CD14-positive monocyte (primary cell): Measurements from ENCODE around the gene UBE2E2. TPM values are rescaled to one million over a fixed set of nuclear protein-coding genes. Genes with fewer than 3 reads are reported as not detected.

Experiments used
- DNase-seq, 3 donors: peaks; one replicate each; pipeline ENCODE4 v3.0.0-alpha.2; 2011 to 2022
- H2AFZ ChIP-seq: 2 replicates; pipeline ENCODE4 v1.6.0; 2012; ENCODE audit warnings: mild to moderate bottlenecking, low read depth, low read length, inconsistent platforms; ENCODE audit not compliant: insufficient read depth, poor library complexity, severe bottlenecking
- H3K27ac ChIP-seq, 2 donors: 1 replicate in 1 of 2; 2 replicates in 1 of 2; pipeline ENCODE4 v1.5.1; 2012 to 2013; ENCODE audit warnings: low read length in 2 of 2, control low read depth in 1 of 2, inconsistent platforms in 1 of 2, low read depth in 1 of 2, mild to moderate bottlenecking in 1 of 2
- H3K27me3 ChIP-seq, 2 donors: one replicate each; pipeline versions ENCODE4 v1.6.0 to v1.6.1; 2011 to 2013; ENCODE audit warnings: low read length in 2 of 2; ENCODE audit not compliant: control insufficient read depth in 2 of 2, insufficient read depth in 2 of 2
- H3K36me3 ChIP-seq, 2 donors: replicated peaks in 1 of 2; 1 replicate in 1 of 2; 2 replicates in 1 of 2; pipeline versions ENCODE4 v1.5.1 to v1.6.1; 2012 to 2013; ENCODE audit warnings: low read length in 2 of 2, control low read depth in 1 of 2, inconsistent platforms in 1 of 2, mild to moderate bottlenecking in 1 of 2; ENCODE audit not compliant: insufficient read depth in 2 of 2, control insufficient read depth in 1 of 2
- H3K4me1 ChIP-seq, 2 donors: 1 replicate in 1 of 2; 2 replicates in 1 of 2; pipeline versions ENCODE4 v1.5.1 to v1.6.1; 2012 to 2013; ENCODE audit warnings: low read length in 2 of 2, control low read depth in 1 of 2, inconsistent platforms in 1 of 2, mild to moderate bottlenecking in 1 of 2, moderate library complexity in 1 of 2; ENCODE audit not compliant: insufficient read depth in 2 of 2, control insufficient read depth in 1 of 2
- H3K4me2 ChIP-seq: replicated peaks from 2 replicates; pipeline ENCODE3; 2012; ENCODE audit warnings: low read length, moderate library complexity, mild to moderate bottlenecking; ENCODE audit not compliant: poor library complexity, severe bottlenecking; ENCODE audit errors: extremely low read depth
- H3K4me3 ChIP-seq, 3 experiments: fragments of 200-600 bp in 1 of 3; sonication (generic) in 1 of 3; replicated peaks in 1 of 3; 1 replicate in 2 of 3; 2 replicates in 1 of 3; pipeline ENCODE4 v1.5.1; 2011 to 2013; ENCODE audit warnings: low read length in 3 of 3, mild to moderate bottlenecking in 3 of 3, control low read depth in 2 of 3, low read depth in 2 of 3, inconsistent platforms in 1 of 3, moderate library complexity in 1 of 3
- H3K79me2 ChIP-seq: 2 replicates; pipeline ENCODE4 v1.6.0; 2012; ENCODE audit warnings: mild to moderate bottlenecking, control low read depth, inconsistent platforms, low read length, moderate library complexity; ENCODE audit not compliant: insufficient read depth
- H3K9ac ChIP-seq: 2 replicates; pipeline ENCODE4 v1.6.0; 2017; ENCODE audit warnings: low read length, mild to moderate bottlenecking; ENCODE audit not compliant: insufficient read depth, poor library complexity, severe bottlenecking
- H3K9me3 ChIP-seq, 2 donors: replicated peaks in 1 of 2; 1 replicate in 1 of 2; 2 replicates in 1 of 2; pipeline versions ENCODE4 v1.5.1 to v1.6.1; 2012 to 2013; ENCODE audit warnings: low read length in 2 of 2, control low read depth in 1 of 2; ENCODE audit not compliant: control insufficient read depth in 1 of 2, insufficient read depth in 1 of 2
- H4K20me1 ChIP-seq: 2 replicates; pipeline ENCODE4 v1.6.0; 2012; ENCODE audit warnings: mild to moderate bottlenecking, low read length, control low read depth, moderate library complexity; ENCODE audit not compliant: insufficient read depth
- H3K27ac Mint-ChIP-seq, 7 donors: one replicate each; pipeline ENCODE4 v1.8.0; 2020; ENCODE audit warnings: mild to moderate bottlenecking in 7 of 7, mixed read lengths in 7 of 7, moderate library complexity in 6 of 7, inconsistent platforms in 2 of 7
- H3K27me3 Mint-ChIP-seq, 3 donors: one replicate each; pipeline ENCODE4 v1.8.0; 2021 to 2022; ENCODE audit warnings: low read depth in 3 of 3, mild to moderate bottlenecking in 3 of 3, mixed read lengths in 3 of 3, moderate library complexity in 3 of 3, inconsistent platforms in 1 of 3
- H3K36me3 Mint-ChIP-seq, 2 donors: one replicate each; pipeline ENCODE4 v1.8.0; 2020; ENCODE audit warnings: mixed read lengths in 2 of 2, inconsistent platforms in 1 of 2, mild to moderate bottlenecking in 1 of 2
- H3K4me1 Mint-ChIP-seq: one replicate; pipeline ENCODE4 v1.8.0; 2020; ENCODE audit warnings: mild to moderate bottlenecking, mixed read lengths
- H3K4me3 Mint-ChIP-seq, 2 donors: one replicate each; pipeline ENCODE4 v1.8.0; 2020; ENCODE audit warnings: mild to moderate bottlenecking in 2 of 2, mixed read lengths in 2 of 2, moderate library complexity in 1 of 2
- H3K9me3 Mint-ChIP-seq, 7 donors: one replicate each; pipeline ENCODE4 v1.8.0; 2020 to 2022; ENCODE audit warnings: mixed read lengths in 7 of 7, mild to moderate bottlenecking in 6 of 7, moderate library complexity in 6 of 7, inconsistent platforms in 2 of 7
- CTCF ChIP-seq: fragments of 200-600 bp; IDR thresholded peaks from one replicate; pipeline ENCODE4 v1.8.0; 2022; ENCODE audit warnings: antibody characterized with exemption, mild to moderate bottlenecking
- WGBS: methylation state at CpG from one replicate; pipeline ENCODE4 v1.1.5; 2013; ENCODE audit warnings: missing lambda C conversion rate; ENCODE audit not compliant: insufficient coverage; 5-methylcytosine and 5-hydroxymethylcytosine counted together
- intact Hi-C, 2 donors: fragments of 100-400 bp; cut with micrococcal nuclease; formaldehyde crosslinking; loops; one replicate each; pipeline versions ENCODE4 v1.15.0 to v1.15.1; 2023
- polyA plus RNA-seq, 3 donors: library from polyadenylated mRNA; depleted of rRNA in 1 of 3; unstranded in 2 of 3; stranded (reverse) in 1 of 3; fragments of 300-500 nt in 2 of 3; fragments of >200 nt in 1 of 3; fragmentation: Illumina TruSeq in 2 of 3; gene quantifications; 1 replicate in 2 of 3; 2 replicates in 1 of 3; pipeline ENCODE4 v1.2.3, GENCODE V29; 2012 to 2021

UBE2E2 gene
- polyA plus RNA-seq, 3 donors: 25.8 to 78.0 (median 66.3) TPM

GRCh38 chr3:23258110-23258509 is 55.0 kb downstream of the UBE2E2 start:
- no peaks in the 10 kb centered on the region for H3K36me3 ChIP-seq
- Mint-ChIP-seq H3K4me3 (no peak overlapping the region), H3K9me3 (peaks cover 0 to 2% (median 0%) of the 10 kb centered on the region in 7 donors), H3K36me3 (peaks cover 0 to 5% of the 10 kb centered on the region in 2 donors), H3K4me1 (peaks cover 33% of the 10 kb centered on the region), H3K27me3 (no peaks in the 10 kb centered on the region), H3K27ac (no peak overlapping the region)
- no peak overlapping the region for H2AFZ ChIP-seq
- TF ChIP-seq CTCF: no peak
- intact Hi-C loops: no loop called here
- H3K9me3 ChIP-seq: no peaks in the 10 kb centered on the region
- H3K27ac ChIP-seq: no peak overlapping the region
- peaks cover 25 to 29% of the 10 kb centered on the region in 2 donors for H3K4me1 ChIP-seq
- 100% methylated on average over 4 of the region's 6 CpGs for WGBS
- H3K79me2 ChIP-seq: peaks cover 32% of the 10 kb centered on the region
- no peak overlapping the region for H3K4me3 ChIP-seq
- H4K20me1 ChIP-seq: peaks cover 33% of the 10 kb centered on the region
- DNase-seq: no peak
- H3K4me2 ChIP-seq: no peak overlapping the region
- no peak overlapping the region for H3K9ac ChIP-seq
- H3K27me3 ChIP-seq: no peaks in the 10 kb centered on the region

- Histone ChIP-seq H3K9ac (no peak overlapping the region), H3K9me3 (no peaks in the 10 kb centered on the region), H4K20me1 (peaks cover 38% of the 10 kb centered on the region), H2AFZ (no peak overlapping the region), H3K79me2 (peaks cover 32% of the 10 kb centered on the region), H3K4me1 (peaks cover 19 to 23% of the 10 kb centered on the region in 2 donors), H3K4me2 (no peak overlapping the region), H3K27me3 (no peaks in the 10 kb centered on the region), H3K27ac (no peak overlapping the region), H3K4me3 (no peak overlapping the region), H3K36me3 (no peaks in the 10 kb centered on the region)
- Mint-ChIP-seq H3K27ac (no peak overlapping the region), H3K9me3 (peaks cover 0 to 2% (median 0%) of the 10 kb centered on the region in 7 donors), H3K27me3 (no peaks in the 10 kb centered on the region), H3K4me3 (no peak overlapping the region), H3K36me3 (peaks cover 0 to 5% of the 10 kb centered on the region in 2 donors), H3K4me1 (peaks cover 23% of the 10 kb centered on the region)
- intact Hi-C loops: no loop called here
- no peak for DNase-seq
- no CpG with 5 or more reads among the region's 2 CpGs for WGBS
- no peak for TF ChIP-seq CTCF
Observed at GRCh38 chr3:23259515-23259914, 56.4 kb downstream of the UBE2E2 start.
